Measurements from ENCODE around the gene DPP9. TPM values are rescaled to one million over a fixed set of nuclear protein-coding genes. Genes with fewer than 3 reads are reported as not detected.

DPP9 gene
- polyA plus RNA-seq, 1 of the 3 experiments (the other 2 are of a cell fraction) = 17.1 TPM

GRCh38 chr19:4633140-4633967, 90.3 kb downstream of the DPP9 start (continued):
- TF ChIP-seq ZBTB33 (IDR thresholded peaks at IDR 0.05; ENCODE audit: borderline replicate concordance, low read depth) (no peak), MXI1 (IDR thresholded peaks at IDR 0.05; ENCODE audit: low read depth, low read length) (no peak), GATA2 (CRISPR knock-in tag; IDR thresholded peaks at IDR 0.05) (no peak), CTCF (IDR thresholded peaks at IDR 0.05) (peak; percentile 77), RFX5 (IDR thresholded peaks at IDR 0.05; ENCODE audit: low read length) (no peak), MEF2A (IDR thresholded peaks at IDR 0.05; ENCODE audit: borderline replicate concordance, low read depth) (no peak)

Small RNAs within 50 kb of the gene (small RNA-seq; reads per million reads assigned to genes)
- gene MIR7-3 = 0 to 5.2 (median 2.5) reads per million in 7 experiments

Other genes with a start within 250 kb of the DPP9 start
- gene PLIN4, start 205.4 kb downstream of the DPP9 start, polyA plus RNA-seq (2012; rRNA removed) = 0.07 and 0.10 TPM in 2 replicates
- 0.59 and 0.68 TPM in 2 replicates for gene PLIN5, start 188.6 kb downstream of the DPP9 start, polyA plus RNA-seq (2012; rRNA removed)
- 0.12 and 0.23 TPM in 2 replicates for gene LRG1, start 183.8 kb downstream of the DPP9 start, polyA plus RNA-seq (2012; rRNA removed)
- gene SEMA6B, start 164.2 kb downstream of the DPP9 start, polyA plus RNA-seq (2012; rRNA removed) = 2.0 and 3.7 TPM in 2 replicates
- gene TNFAIP8L1, start 84.3 kb downstream of the DPP9 start, polyA plus RNA-seq (2012; rRNA removed) = 5.7 and 6.4 TPM in 2 replicates
- gene MYDGF, start 53.5 kb downstream of the DPP9 start, polyA plus RNA-seq (2012; rRNA removed) = 188 and 312 TPM in 2 replicates
- gene FEM1A, start 67.9 kb upstream of the DPP9 start, polyA plus RNA-seq (2012; rRNA removed) = 4.8 and 5.0 TPM in 2 replicates
- 1.8 and 2.7 TPM in 2 replicates for gene TICAM1, start 107.9 kb upstream of the DPP9 start, polyA plus RNA-seq (2012; rRNA removed)
- 129 and 136 TPM in 2 replicates for gene PLIN3, start 143.8 kb upstream of the DPP9 start, polyA plus RNA-seq (2012; rRNA removed)
- gene ARRDC5, start 179.1 kb upstream of the DPP9 start, polyA plus RNA-seq (2012; rRNA removed) = not detected in 2 replicates
- gene UHRF1, start 185.7 kb upstream of the DPP9 start, polyA plus RNA-seq (2012; rRNA removed) = 23.9 and 43.4 TPM in 2 replicates
- 10.0 and 12.2 TPM in 2 replicates for gene KDM4B, start 245.3 kb upstream of the DPP9 start, polyA plus RNA-seq (2012; rRNA removed)